ENCODE measurements around the gene SCN5A. TPM values are rescaled to one million over a fixed set of nuclear protein-coding genes. Genes with fewer than 3 reads are reported as not detected.

Gene SCN5A
- total RNA-seq, 1 donor from 2014 or later, result 4.2 TPM

- Mint-ChIP-seq H3K27me3 (peaks cover 30% of the 10 kb centered on the region), H3K4me3 (ENCODE audit: low read depth) (no peak overlapping the region)
- no peak for DNase-seq (ENCODE audit: low spot score, unreplicated experiment)
Observed at GRCh38 chr3:38641461-38642110, 7.9 kb downstream of the SCN5A start.

GRCh38 chr3:38640661-38641452 is 8.6 kb downstream of the SCN5A start:
- H3K4me3 Mint-ChIP-seq (ENCODE audit: low read depth), result no peak overlapping the region
- no peak for TF ChIP-seq CTCF (IDR thresholded peaks at IDR 0.05; ENCODE audit: unreplicated experiment)
- no peaks in the 10 kb centered on the region for H3K9me3 Mint-ChIP-seq (ENCODE audit: low read depth)
- DNase-seq (ENCODE audit: low spot score, unreplicated experiment), result no peak
- no peaks in the 10 kb centered on the region for H3K36me3 Mint-ChIP-seq (ENCODE audit: insufficient read depth)
- H3K4me1 Mint-ChIP-seq (ENCODE audit: low read depth), result no peaks in the 10 kb centered on the region
- no peak overlapping the region for H3K27ac Mint-ChIP-seq
- peaks cover 30% of the 10 kb centered on the region for H3K27me3 Mint-ChIP-seq

More at GRCh38 chr3:38641461-38642110, 7.9 kb downstream of the SCN5A start:
- no peaks in the 10 kb centered on the region for H3K36me3 Mint-ChIP-seq (ENCODE audit: insufficient read depth)
- no peak for TF ChIP-seq CTCF (IDR thresholded peaks at IDR 0.05; ENCODE audit: unreplicated experiment)
- H3K9me3 Mint-ChIP-seq (ENCODE audit: low read depth), result no peaks in the 10 kb centered on the region
- H3K27ac Mint-ChIP-seq, result no peak overlapping the region
- H3K4me1 Mint-ChIP-seq (ENCODE audit: low read depth), result no peaks in the 10 kb centered on the region

GRCh38 chr3:38638354-38638753 is 11.1 kb downstream of the SCN5A start:
- Mint-ChIP-seq H3K4me1 (ENCODE audit: low read depth) (no peaks in the 10 kb centered on the region), H3K27ac (no peak overlapping the region), H3K4me3 (ENCODE audit: low read depth) (no peak overlapping the region), H3K27me3 (peaks cover 38% of the 10 kb centered on the region), H3K9me3 (ENCODE audit: low read depth) (no peaks in the 10 kb centered on the region), H3K36me3 (ENCODE audit: insufficient read depth) (no peaks in the 10 kb centered on the region)
- no peak for DNase-seq (ENCODE audit: low spot score, unreplicated experiment)
- TF ChIP-seq CTCF (IDR thresholded peaks at IDR 0.05; ENCODE audit: unreplicated experiment), result no peak

GRCh38 chr3:38637906-38638305 is 11.6 kb downstream of the SCN5A start:
- H3K27me3 Mint-ChIP-seq, result peaks cover 38% of the 10 kb centered on the region
- no peaks in the 10 kb centered on the region for H3K9me3 Mint-ChIP-seq (ENCODE audit: low read depth)
- no peaks in the 10 kb centered on the region for H3K36me3 Mint-ChIP-seq (ENCODE audit: insufficient read depth)
- TF ChIP-seq CTCF (IDR thresholded peaks at IDR 0.05; ENCODE audit: unreplicated experiment), result no peak
- no peaks in the 10 kb centered on the region for H3K4me1 Mint-ChIP-seq (ENCODE audit: low read depth)
- H3K4me3 Mint-ChIP-seq (ENCODE audit: low read depth), result no peak overlapping the region
- H3K27ac Mint-ChIP-seq, result no peak overlapping the region
- no peak for DNase-seq (ENCODE audit: low spot score, unreplicated experiment)

GRCh38 chr3:38636881-38637280 is 12.6 kb downstream of the SCN5A start:
- DNase-seq (ENCODE audit: low spot score, unreplicated experiment), result no peak
- no peak overlapping the region for H3K4me3 Mint-ChIP-seq (ENCODE audit: low read depth)
- no peaks in the 10 kb centered on the region for H3K36me3 Mint-ChIP-seq (ENCODE audit: insufficient read depth)
- H3K27me3 Mint-ChIP-seq, result peaks cover 34% of the 10 kb centered on the region
- H3K4me1 Mint-ChIP-seq (ENCODE audit: low read depth), result no peaks in the 10 kb centered on the region
- TF ChIP-seq CTCF (IDR thresholded peaks at IDR 0.05; ENCODE audit: unreplicated experiment), result no peak
- H3K9me3 Mint-ChIP-seq (ENCODE audit: low read depth), result no peaks in the 10 kb centered on the region
- no peak overlapping the region for H3K27ac Mint-ChIP-seq
